ENCODE data around the gene CMTM2.
"Not testable (repeated sequence)": the region's sequence is repeated elsewhere in the genome, so short reads cannot be mapped to it uniquely, and the experiment has no call there.

The CMTM2 gene

DNA sequence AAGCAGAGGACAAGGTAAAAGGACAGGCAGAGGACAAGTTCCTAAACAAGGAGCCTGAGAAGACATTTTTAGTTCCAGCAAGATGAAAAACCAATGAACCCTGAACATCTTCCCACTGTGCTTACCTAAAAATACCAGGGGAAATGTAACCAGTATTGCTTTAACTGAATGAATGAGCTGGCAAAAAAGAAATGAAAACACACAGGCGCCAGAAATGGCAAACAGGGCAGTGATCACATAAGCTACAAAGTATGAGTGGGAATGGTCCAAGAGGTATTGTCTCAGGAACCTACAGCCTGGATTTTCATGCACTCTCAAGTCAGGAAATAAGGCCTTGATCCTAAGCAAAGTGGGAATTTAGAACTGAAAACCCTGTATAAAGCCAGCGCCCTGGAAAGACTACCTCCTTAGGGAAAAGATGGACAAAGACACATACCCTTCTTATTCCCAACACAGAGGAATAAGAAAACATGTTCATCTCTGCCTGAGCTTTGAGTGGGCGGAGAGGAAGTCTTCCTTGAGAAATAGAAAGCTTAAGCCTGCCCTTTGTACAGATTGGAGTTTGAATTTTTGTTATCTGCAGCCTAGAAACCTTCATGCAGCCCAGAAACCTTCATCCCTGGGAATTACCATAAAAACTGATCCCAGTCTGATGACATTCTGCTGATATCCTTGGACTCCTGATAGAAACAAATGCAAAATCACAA lies 2.1 kb downstream of the CMTM2 start:
- DNase-seq (ENCODE audit: low spot score) = no peak

DNA sequence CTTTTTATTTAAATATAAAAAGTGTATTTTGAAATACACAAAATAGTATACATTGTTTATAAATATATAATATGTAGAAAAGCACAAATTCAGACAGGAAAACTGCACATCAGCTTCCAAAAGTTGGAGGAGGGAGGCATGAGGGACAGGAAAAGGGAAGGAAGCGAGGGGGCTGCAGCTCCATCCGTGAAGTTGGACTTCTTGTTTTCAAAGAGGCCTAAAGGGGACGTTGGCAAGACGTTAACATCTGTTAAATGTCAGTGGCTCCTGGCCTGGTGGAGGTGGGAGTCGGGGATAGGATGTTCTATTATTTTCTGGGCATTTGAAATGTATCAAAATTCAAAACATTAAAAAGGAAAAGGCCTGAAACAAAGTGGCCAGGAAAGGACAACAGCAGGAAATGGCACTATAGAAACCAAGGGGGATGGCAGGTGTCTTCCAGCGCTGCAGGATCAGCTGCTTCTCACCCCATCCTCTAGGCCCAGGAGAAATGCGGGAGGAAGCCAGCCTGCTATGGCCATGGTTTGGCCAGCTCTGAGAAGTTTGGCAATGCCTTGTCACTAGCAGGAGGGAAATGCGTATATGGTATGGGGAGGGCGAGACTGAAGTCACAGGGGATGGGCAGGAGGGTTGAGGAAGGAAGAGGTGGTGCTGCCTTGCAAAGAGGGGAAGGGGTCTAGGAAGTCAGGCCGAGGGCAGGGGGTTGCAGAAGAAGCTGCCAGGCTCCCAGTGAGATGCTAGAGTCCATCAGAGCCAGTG lies 6.4 kb downstream of the CMTM2 start:
- no peak for DNase-seq (ENCODE audit: low spot score)

DNA sequence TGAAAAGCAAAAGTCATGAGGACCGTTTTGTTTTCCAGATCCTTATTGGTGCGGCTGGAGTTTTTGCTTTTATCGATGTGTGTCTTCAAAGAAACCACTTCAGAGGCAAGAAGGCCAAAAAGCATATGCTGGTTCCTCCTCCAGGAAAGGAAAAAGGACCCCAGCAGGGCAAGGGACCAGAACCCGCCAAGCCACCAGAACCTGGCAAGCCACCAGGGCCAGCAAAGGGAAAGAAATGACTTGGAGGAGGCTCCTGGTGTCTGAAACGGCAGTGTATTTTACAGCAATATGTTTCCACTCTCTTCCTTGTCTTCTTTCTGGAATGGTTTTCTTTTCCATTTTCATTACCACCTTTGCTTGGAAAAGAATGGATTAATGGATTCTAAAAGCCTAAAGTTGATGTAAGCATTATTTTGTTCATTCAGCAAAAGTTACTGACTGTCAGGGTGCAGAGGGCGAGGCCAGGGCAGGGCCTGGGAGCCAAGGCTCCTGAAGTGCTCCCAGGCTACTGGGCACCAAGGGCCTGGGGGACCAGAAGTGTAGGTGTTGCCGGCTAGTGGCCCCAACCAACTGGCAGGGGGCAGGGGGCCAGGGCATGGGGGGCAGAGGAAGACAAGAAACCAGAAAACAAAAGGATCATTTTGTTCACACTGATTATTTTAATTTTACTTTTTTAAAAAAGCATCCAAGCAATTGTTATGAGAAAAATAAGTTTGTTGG lies 8.8 kb downstream of the CMTM2 start:
- no peak for DNase-seq (ENCODE audit: low spot score)

DNA sequence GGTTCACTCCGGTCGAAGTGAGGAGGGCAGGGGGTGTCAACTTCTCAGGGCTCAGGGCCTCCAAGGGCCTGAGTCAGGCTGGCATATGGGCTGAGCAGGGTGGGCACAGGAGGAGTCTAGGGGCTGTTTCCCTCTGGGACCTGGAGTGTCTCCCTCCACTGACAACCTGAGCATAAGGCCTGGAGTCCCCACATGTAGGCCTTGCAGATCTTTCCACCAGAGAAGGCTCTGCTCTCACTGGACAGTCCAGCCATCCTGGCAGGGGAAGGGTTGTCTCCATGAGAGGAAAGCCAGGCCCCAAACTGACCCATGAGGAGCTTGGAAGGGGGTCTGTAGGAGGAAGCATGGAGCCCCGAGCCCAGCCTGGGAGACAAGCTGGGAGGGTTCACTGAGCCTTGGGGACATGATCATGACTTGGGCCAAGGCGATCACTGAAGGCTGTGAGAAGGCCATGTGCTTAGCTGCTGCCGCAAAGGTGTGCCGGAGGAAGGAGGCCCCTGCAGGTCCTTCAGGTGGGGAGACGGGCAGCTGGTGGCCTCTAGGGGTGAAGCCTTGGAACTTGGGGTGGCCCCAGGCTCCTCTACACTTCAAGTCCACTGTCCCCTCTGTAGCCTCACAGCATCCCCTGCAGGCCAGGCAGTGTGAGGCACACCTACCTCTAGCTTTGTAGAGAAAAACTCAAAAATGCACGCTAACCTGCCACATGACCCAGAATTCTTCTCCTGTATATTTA lies 9.9 kb downstream of the CMTM2 start:
- no peak for DNase-seq (ENCODE audit: low spot score)

- no peak for DNase-seq (ENCODE audit: low spot score)
Measured at GRCh38 chr16:66590322-66590721, 11.1 kb downstream of the CMTM2 start.

DNA sequence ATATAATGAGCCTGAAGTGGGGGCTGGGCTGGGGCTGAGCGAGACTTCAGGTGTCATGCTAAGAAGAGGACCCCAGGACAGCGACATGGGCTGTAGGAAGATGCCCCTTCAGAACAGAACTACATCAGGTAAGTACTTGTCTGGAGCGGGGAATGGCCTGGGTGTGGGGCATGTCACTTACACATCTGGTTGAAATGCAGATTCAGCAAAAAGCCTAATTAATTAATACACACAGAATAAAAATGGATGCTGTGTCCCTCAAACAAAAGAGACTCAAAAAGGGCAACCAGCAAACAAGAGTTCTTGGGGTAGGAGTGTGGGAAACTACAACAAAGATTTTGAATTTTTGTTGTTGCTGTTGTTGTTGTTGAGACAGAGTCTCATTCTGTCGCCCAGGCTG lies 11.8 kb downstream of the CMTM2 start:
- DNase-seq (ENCODE audit: low spot score) = no peak

DNA sequence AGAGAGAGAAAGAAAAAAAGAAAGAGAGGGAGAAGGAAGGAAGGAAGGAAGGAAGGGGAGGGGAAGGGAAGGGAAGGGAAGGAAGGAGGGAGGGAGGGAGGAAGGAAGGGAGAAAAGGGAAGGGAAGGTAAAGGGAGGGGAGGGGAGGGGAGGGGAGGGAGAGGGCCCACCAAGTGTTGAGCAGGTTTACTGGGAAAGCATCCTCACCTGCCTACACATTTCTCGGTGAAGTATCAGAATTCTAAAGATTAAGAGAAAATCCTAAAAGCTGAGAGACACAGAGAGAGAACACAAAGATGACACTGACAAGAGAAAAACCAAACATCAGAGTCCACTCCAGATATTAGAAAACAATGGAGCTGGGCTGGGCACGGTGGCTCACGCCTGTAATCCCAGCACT lies 13.0 kb downstream of the CMTM2 start:
- DNase-seq (ENCODE audit: low spot score) = no peak

DNA sequence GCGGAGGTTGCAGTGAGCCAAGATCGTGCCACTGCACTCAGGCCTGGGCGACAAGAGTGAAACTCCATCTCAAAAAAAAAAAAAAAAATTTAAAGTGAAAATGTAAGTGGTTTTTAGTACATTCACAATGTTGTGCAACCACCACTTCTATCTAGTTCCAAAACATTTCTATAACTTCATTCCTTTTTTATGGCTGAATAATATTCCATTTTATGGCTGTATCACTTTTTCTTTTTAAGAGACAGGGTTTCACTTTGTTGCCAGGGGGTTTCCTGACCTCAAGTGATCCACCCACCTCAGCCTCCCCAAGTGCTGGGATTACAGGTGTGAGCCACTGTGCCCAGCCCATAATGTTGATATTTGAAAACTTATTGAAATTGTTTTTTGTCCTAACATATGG lies 13.6 kb downstream of the CMTM2 start:
- no peak for DNase-seq (ENCODE audit: low spot score)

DNA sequence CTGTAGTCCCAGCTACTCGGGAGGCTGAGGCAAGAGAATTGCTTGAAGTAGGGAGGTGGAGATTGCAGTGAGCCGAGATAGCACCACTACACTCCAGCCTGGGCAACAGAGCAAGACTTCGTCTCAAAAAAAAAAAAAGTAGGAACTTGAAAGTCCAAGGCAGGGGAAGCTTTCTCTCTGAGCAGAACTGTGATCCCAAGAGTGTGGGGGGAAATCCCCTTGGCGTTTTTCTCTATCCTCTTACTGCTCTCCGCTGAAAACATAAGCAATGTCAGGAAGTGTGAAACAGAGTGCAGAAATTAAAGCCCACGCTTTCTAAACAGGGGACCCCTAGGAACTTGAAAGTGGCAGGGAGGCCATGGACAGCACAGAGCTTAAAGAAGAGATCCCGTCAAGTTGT lies 15.5 kb downstream of the CMTM2 start:
- no peak for DNase-seq (ENCODE audit: low spot score)

- DNase-seq (ENCODE audit: low spot score) = not testable (repeated sequence)
Measured at GRCh38 chr16:66596559-66596958, 17.3 kb downstream of the CMTM2 start.

GRCh38 chr16:66596986-66597848 lies 18.0 kb downstream of the CMTM2 start:
- no peak for DNase-seq (ENCODE audit: low spot score)

GRCh38 chr16:66598111-66598510 lies 18.8 kb downstream of the CMTM2 start:
- no peak for DNase-seq (ENCODE audit: low spot score)

GRCh38 chr16:66599726-66600125 lies 20.5 kb downstream of the CMTM2 start:
- DNase-seq (ENCODE audit: low spot score) = no peak

- DNase-seq (ENCODE audit: low spot score) = no peak
Measured at GRCh38 chr16:66600477-66600876, 21.2 kb downstream of the CMTM2 start.

GRCh38 chr16:66601471-66601870 lies 22.2 kb downstream of the CMTM2 start:
- DNase-seq (ENCODE audit: low spot score) = no peak

DNA sequence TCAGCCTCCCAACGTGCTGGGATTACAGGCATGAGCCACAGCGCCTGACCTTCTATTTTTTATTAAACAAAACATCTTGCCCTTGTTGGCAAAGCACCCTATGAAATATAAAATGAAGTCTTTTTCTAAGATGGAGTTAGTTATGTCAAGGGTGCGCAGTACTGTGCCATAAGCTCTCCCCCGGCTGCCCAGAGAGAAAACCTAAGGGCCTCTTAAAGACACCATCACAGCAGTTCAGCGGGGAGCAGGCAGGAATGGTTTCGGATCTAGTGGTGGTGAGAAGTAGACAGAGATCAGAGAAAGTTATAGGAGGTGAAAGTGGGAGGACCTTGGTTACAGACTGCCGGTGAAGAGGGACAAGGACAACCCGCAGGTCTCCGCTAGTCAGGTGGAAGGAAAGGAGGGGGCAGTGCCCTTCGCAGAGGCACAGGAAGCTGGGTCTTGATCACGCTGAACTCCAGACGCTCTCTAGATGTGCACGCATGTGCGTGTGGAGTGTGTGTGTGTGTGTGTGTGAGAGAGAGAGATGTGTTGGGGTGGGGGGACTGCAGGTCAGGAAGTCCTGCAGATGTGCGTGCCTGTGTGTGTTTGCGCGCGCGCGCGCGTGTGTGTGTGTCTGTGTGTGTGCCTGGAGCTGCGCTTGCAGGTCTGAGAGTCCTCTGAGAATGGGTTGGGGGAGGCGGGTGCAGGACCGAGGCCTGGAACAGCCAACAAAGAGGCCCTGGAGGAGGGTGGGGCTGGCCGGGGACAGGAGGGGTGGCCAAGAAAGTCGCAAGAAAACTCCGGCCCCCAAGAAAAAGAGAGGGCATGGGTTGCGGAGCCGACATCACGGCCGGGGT lies 24.5 kb downstream of the CMTM2 start:
- peak; percentile 86 for DNase-seq (ENCODE audit: low spot score)

- DNase-seq (ENCODE audit: low spot score) = peak; percentile 90
Measured at GRCh38 chr16:66604376-66605176, 25.3 kb downstream of the CMTM2 start, which contains the start of gene CMTM3. TSS of gene CMTM3 (plus strand) at chr16:66604704. CDS start at chr16:66604806, 102 bp downstream.

DNA sequence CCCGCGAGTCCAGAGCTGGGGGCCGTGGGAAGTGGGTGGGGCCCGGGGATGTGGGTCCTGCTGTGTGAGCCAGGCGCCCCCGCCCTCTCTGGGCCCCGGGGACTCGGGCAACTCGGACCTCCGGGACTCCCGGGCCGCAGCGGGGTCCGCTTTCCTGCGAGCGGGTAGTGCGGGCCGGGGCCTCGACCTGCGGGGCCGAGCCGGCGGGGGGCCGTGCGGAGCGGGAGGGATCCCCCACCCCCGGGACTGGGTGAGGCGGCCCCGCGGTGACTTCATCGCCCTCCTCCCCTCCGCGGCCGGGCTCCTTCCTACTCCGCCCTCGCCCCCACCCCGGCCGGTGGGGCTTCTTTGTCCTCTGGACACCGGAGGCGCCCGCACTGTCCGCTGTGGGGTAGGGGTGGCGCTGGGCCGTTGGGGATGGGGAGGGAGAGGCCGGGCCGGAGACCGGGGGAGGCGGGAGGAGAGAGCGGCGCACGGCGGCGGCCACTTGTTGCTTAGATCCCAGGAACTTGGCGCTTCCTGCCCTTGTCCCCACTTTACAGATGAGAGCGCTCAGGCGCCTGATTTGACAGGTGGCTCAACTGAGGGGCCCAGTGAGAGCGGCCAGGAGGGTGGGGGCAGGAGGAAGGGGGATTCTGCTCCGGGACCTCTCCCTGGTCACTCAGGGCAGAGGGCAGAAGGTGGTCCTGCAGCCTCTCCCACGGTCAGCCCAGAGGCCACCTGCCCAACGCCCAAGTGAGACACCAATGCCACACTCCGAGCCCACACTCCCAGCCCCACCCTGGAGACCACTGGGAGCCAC lies 26.1 kb downstream of the CMTM2 start:
- DNase-seq (ENCODE audit: low spot score) = peak; percentile 73
